ENCODE measurements around the gene ADAM22. TPM values are rescaled to one million over a fixed set of nuclear protein-coding genes. Genes with fewer than 3 reads are reported as not detected.

ADAM22 gene
- polyA plus RNA-seq, 3 donors: 13.0 to 13.1 (median 13.1) TPM

- no peak for DNase-seq (ENCODE audit: low read depth in 3 of 3, low spot score in 2 of 3)
These were observed 103.0 kb downstream of the ADAM22 start for GRCh38 chr7:88037050-88037449.

- DNase-seq (ENCODE audit: low read depth in 3 of 3, low spot score in 2 of 3): no peak
These were observed 106.6 kb downstream of the ADAM22 start for GRCh38 chr7:88040694-88041093.

GRCh38 chr7:88041583-88041982 is 107.5 kb downstream of the ADAM22 start:
- DNase-seq (ENCODE audit: low read depth in 3 of 3, low spot score in 2 of 3): no peak

GRCh38 chr7:88042157-88042556 is 108.1 kb downstream of the ADAM22 start:
- no peak for DNase-seq (ENCODE audit: low read depth in 3 of 3, low spot score in 2 of 3)

GRCh38 chr7:88042803-88043202 is 108.8 kb downstream of the ADAM22 start:
- no peak for DNase-seq (ENCODE audit: low read depth in 3 of 3, low spot score in 2 of 3)

GRCh38 chr7:88044069-88044468 is 110.0 kb downstream of the ADAM22 start:
- DNase-seq (ENCODE audit: low read depth in 3 of 3, low spot score in 2 of 3): no peak

GRCh38 chr7:88046839-88047573 is 113.0 kb downstream of the ADAM22 start:
- no peak for DNase-seq (ENCODE audit: low read depth in 3 of 3, low spot score in 2 of 3)

GRCh38 chr7:88057655-88058054 is 123.6 kb downstream of the ADAM22 start:
- no peak for DNase-seq (ENCODE audit: low read depth in 3 of 3, low spot score in 2 of 3)

- DNase-seq (ENCODE audit: low read depth in 3 of 3, low spot score in 2 of 3): no peak
These were observed 128.2 kb downstream of the ADAM22 start for GRCh38 chr7:88062238-88062637.

- no peak for DNase-seq (ENCODE audit: low read depth in 3 of 3, low spot score in 2 of 3)
These were observed 135.0 kb downstream of the ADAM22 start for GRCh38 chr7:88069093-88069492.

- DNase-seq (ENCODE audit: low read depth in 3 of 3, low spot score in 2 of 3): no peak
These were observed 138.1 kb downstream of the ADAM22 start for GRCh38 chr7:88071994-88072714.

GRCh38 chr7:88072715-88073055 is 138.6 kb downstream of the ADAM22 start:
- DNase-seq (ENCODE audit: low read depth in 3 of 3, low spot score in 2 of 3): no peak

GRCh38 chr7:88073626-88074025 is 139.6 kb downstream of the ADAM22 start:
- no peak for DNase-seq (ENCODE audit: low read depth in 3 of 3, low spot score in 2 of 3)

GRCh38 chr7:88075216-88075615 is 141.2 kb downstream of the ADAM22 start:
- no peak for DNase-seq (ENCODE audit: low read depth in 3 of 3, low spot score in 2 of 3)

GRCh38 chr7:88083883-88084282 is 149.8 kb downstream of the ADAM22 start:
- DNase-seq (ENCODE audit: low read depth in 3 of 3, low spot score in 2 of 3): no peak

GRCh38 chr7:88089561-88089960 is 155.5 kb downstream of the ADAM22 start:
- no peak for DNase-seq (ENCODE audit: low read depth in 3 of 3, low spot score in 2 of 3)

- no peak for DNase-seq (ENCODE audit: low read depth in 3 of 3, low spot score in 2 of 3)
These were observed 156.2 kb downstream of the ADAM22 start for GRCh38 chr7:88090240-88090639.

GRCh38 chr7:88090671-88091070 is 156.6 kb downstream of the ADAM22 start:
- no peak for DNase-seq (ENCODE audit: low read depth in 3 of 3, low spot score in 2 of 3)

- no peak for DNase-seq (ENCODE audit: low read depth in 3 of 3, low spot score in 2 of 3)
These were observed 158.1 kb downstream of the ADAM22 start for GRCh38 chr7:88091988-88092675.

GRCh38 chr7:88092676-88092999 is 158.6 kb downstream of the ADAM22 start:
- no peak for DNase-seq (ENCODE audit: low read depth in 3 of 3, low spot score in 2 of 3)

GRCh38 chr7:88101769-88102168 is 167.7 kb downstream of the ADAM22 start:
- no peak for DNase-seq (ENCODE audit: low read depth in 3 of 3, low spot score in 2 of 3)

- no peak for DNase-seq (ENCODE audit: low read depth in 3 of 3, low spot score in 2 of 3)
These were observed 168.6 kb downstream of the ADAM22 start for GRCh38 chr7:88102675-88103074.

All from right renal cortex interstitium (tissue), 3 donors.